Small intestine (tissue), 16 donors: Measurements from ENCODE around the gene TCF4. TPM values are rescaled to one million over a fixed set of nuclear protein-coding genes. Genes with fewer than 3 reads are reported as not detected.

ENCODE experiments used
- DNase-seq, 2 donors: peaks; one replicate each; pipeline versions ENCODE4 v3.0.0 to v3.0.0-alpha.2; 2013
- FAIRE-seq: peaks from 2 replicates; lab custom pipeline; 2012; peaks lifted over from hg19 to GRCh38; lab: Jason Lieb, UNC
- H3K27ac ChIP-seq, 3 donors: one replicate each; pipeline ENCODE4 v1.5.1; 2013; ENCODE audit warnings: low read length in 2 of 3, mild to moderate bottlenecking in 2 of 3, control low read depth in 1 of 3, inconsistent platforms in 1 of 3, low read depth in 1 of 3, moderate library complexity in 1 of 3
- H3K27me3 ChIP-seq, 3 donors: one replicate each; pipeline ENCODE4 v1.6.1; 2013; ENCODE audit warnings: low read length in 3 of 3, inconsistent platforms in 1 of 3; ENCODE audit not compliant: control insufficient read depth in 3 of 3, insufficient read depth in 3 of 3
- H3K36me3 ChIP-seq, 3 donors: one replicate each; pipeline ENCODE4 v1.6.1; 2013; ENCODE audit warnings: low read length in 3 of 3, inconsistent platforms in 1 of 3, low read depth in 1 of 3, mild to moderate bottlenecking in 1 of 3, moderate library complexity in 1 of 3; ENCODE audit not compliant: control insufficient read depth in 3 of 3, insufficient read depth in 2 of 3
- H3K4me1 ChIP-seq, 3 donors: one replicate each; pipeline ENCODE4 v1.6.1; 2013; ENCODE audit warnings: low read length in 2 of 3, inconsistent platforms in 1 of 3, low read depth in 1 of 3, mild to moderate bottlenecking in 1 of 3, moderate library complexity in 1 of 3; ENCODE audit not compliant: control insufficient read depth in 3 of 3, insufficient read depth in 2 of 3
- H3K4me3 ChIP-seq, 3 donors: one replicate each; pipeline ENCODE4 v1.5.1; 2013; ENCODE audit warnings: low read length in 3 of 3, control low read depth in 1 of 3, inconsistent platforms in 1 of 3, low read depth in 1 of 3, mild to moderate bottlenecking in 1 of 3, moderate library complexity in 1 of 3
- H3K9me3 ChIP-seq, 2 donors: one replicate each; pipeline ENCODE4 v1.6.1; 2013; ENCODE audit warnings: low read depth in 1 of 2, low read length in 1 of 2; ENCODE audit not compliant: control insufficient read depth in 2 of 2, insufficient read depth in 1 of 2
- WGBS, 3 donors: extraction: QIAGEN DNeasy Blood & Tissue Kit; methylation state at CpG; one replicate each; pipeline ENCODE4 v1.1.7; 2013; 5-methylcytosine and 5-hydroxymethylcytosine counted together
- long read RNA-seq, 10 donors: transcript quantifications; one replicate each; lab custom pipeline, GENCODE V29; 2026
- polyA plus RNA-seq, 4 donors: library from polyadenylated mRNA; stranded (reverse) in 3 of 4; unstranded in 1 of 4; fragments of 200-250 nt in 3 of 4; fragments of 120-200 nt in 1 of 4; gene quantifications; one replicate each; pipeline versions ENCODE4 v1.2.1 to v1.2.3, GENCODE V29; 2013
- donor health status: healthy with polysubstance abuse.
- donor health status: control.
- donor health status: control.
- donor health status: Bipolar disorder and iron deficiency.
- donor health status: healthy.

Gene TCF4
- polyA plus RNA-seq, result 10 to 100 TPM in 2 of 4 donors, 1 to 10 TPM in 1, under 1 TPM in 1; 0.67 to 23.7 (median 11.5) TPM
- long read RNA-seq, donor 1, result 0 reads
- long read RNA-seq, donor 2, partial matches to known transcripts, result 0 of 2 reads
- long read RNA-seq, donor 2, other reads (novel, unspliced or antisense), result 0 of 2 reads
- long read RNA-seq, donor 3, result 0 reads
- long read RNA-seq, donor 4, result 0 reads
- long read RNA-seq, donor 5, result 0 reads
- long read RNA-seq, donor 6, partial matches to known transcripts, result 0 of 2 reads
- long read RNA-seq, donor 6, other reads (novel, unspliced or antisense), result 0 of 2 reads
- long read RNA-seq, donor 7, partial matches to known transcripts, result 0 of 6 reads
- long read RNA-seq, donor 7, other reads (novel, unspliced or antisense), result 0 of 6 reads
- long read RNA-seq, donor 8, partial matches to known transcripts, result 0 of 3 reads
- long read RNA-seq, donor 8, other reads (novel, unspliced or antisense), result 0 of 3 reads
- long read RNA-seq, donor 9, partial matches to known transcripts, result 0 of 3 reads
- long read RNA-seq, donor 9, other reads (novel, unspliced or antisense), result 0 of 3 reads
- long read RNA-seq, donor 10, partial matches to known transcripts, result 5 of 18 reads
- long read RNA-seq, donor 10, other reads (novel, unspliced or antisense), result 0 of 18 reads

GRCh38 chr18:55588111-55588869 is at the start of gene TCF4:
Gene TCF4 (minus strand): TSS chr18:55588192. CDS start chr18:55587116, 1,076 bp downstream.
- peak; percentile 11 to 62 for DNase-seq

DNA sequence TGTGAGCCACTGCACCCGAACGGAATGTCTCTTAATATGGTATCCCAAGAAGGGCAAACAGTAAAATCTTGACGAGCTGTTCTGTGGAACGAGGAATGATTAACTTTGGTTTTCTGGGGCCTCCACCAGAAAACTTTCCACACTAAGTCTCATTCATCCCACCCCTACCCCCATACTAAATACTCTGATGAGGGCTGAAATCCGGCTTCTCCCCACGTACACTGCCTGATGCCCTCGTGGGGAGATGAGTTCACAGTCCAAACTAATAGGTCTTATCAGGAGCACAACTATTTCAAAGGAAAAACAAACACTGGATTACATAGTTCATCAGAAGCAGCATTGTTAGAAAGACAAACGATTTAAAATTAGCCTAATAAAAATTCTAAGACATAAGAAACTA is 49.2 kb upstream of the TCF4 start:
- DNase-seq (peak in 1 of 2 donors; percentile 8), FAIRE-seq (no peak)
- Histone ChIP-seq H3K27me3 (no peaks in the 10 kb centered on the region), H3K36me3 (no peaks in the 10 kb centered on the region), H3K9me3 (no peaks in the 10 kb centered on the region), H3K4me3 (no peak overlapping the region), H3K27ac (no peak overlapping the region), H3K4me1 (no peaks in the 10 kb centered on the region)
- 21 to 68% (median 36%) methylated on average over 8 of the region's 8 CpGs for WGBS, 3 donors

More at GRCh38 chr18:55588111-55588869, at the start of gene TCF4:
- H3K9me3 ChIP-seq, result no peaks in the 10 kb centered on the region
- no peak for FAIRE-seq
- H3K27ac ChIP-seq, result peak within 1 kb of the TSS in 2 of 3 donors; percentile 82 to 83
- H3K27me3 ChIP-seq, result peaks cover 0 to 23% (median 0%) of the 10 kb centered on the region in 3 donors
- WGBS, 3 donors, result 1% methylated on average over 32 to 46 of the region's 46 CpGs
- H3K36me3 ChIP-seq, result no peaks in the 10 kb centered on the region
- H3K4me3 ChIP-seq, result peak within 1 kb of the TSS; percentile 55 to 67 (median 58)
- peaks cover 0 to 5% (median 3%) of the 10 kb centered on the region in 3 donors for H3K4me1 ChIP-seq

DNA sequence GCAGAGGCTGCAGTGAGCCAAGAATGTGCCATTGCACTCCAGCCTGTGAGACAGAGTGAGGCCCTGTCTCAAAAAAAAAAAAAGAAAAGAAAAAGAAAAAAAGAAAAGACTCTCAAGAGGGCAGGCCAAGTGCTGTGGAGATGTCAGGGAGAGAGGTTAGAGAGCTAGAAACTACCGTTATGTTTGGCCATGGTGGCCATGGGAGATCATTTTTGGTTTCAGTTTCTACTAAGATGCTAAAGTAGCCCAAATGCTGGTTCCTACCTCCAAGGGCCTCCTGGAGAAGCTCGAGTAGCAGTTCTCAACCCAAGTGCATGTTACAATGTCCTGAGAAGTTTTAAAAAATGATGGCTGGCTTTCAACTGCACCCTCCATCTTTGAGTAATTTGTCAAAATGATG is 47.4 kb upstream of the TCF4 start:
- no peak for FAIRE-seq
- WGBS, 3 donors, result 36 to 43% (median 42%) methylated on average over 2 of the region's 2 CpGs
- Histone ChIP-seq H3K4me1 (no peaks in the 10 kb centered on the region), H3K36me3 (no peaks in the 10 kb centered on the region), H3K9me3 (no peaks in the 10 kb centered on the region), H3K4me3 (no peak overlapping the region), H3K27me3 (no peaks in the 10 kb centered on the region), H3K27ac (no peak overlapping the region)
- DNase-seq, result no peak

DNA sequence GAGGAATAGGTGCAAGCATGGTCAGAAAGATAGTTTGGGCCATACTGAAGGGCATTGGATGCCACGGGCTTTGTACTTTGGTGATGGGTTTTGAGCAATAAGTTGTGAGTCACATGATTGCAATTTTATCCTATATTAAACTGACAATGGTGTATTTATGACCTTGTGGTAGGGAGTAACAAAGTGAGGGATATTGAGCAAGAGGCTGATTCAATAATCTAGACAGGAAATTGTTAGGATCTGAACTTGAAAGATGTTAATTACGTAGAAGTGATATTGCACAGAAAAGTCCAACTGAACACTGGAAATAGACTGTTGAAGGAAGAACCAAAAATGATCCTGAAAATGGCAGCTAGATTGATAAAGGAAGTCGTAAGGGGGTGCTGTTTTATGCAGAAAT is 46.6 kb upstream of the TCF4 start:
- FAIRE-seq, result no peak
- 45 to 71% (median 48%) methylated on average over 3 of the region's 3 CpGs for WGBS, 3 donors
- H3K27me3 ChIP-seq, result no peaks in the 10 kb centered on the region
- H3K4me1 ChIP-seq, result no peaks in the 10 kb centered on the region
- no peaks in the 10 kb centered on the region for H3K9me3 ChIP-seq
- H3K27ac ChIP-seq, result no peak overlapping the region
- DNase-seq, result no peak
- no peaks in the 10 kb centered on the region for H3K36me3 ChIP-seq
- H3K4me3 ChIP-seq, result no peak overlapping the region

GRCh38 chr18:55633032-55633431 is 45.0 kb upstream of the TCF4 start:
- no peak overlapping the region for H3K27ac ChIP-seq
- WGBS, 3 donors, result 80 to 87% (median 82%) methylated on average over 2 of the region's 2 CpGs
- H3K36me3 ChIP-seq, result no peaks in the 10 kb centered on the region

GRCh38 chr18:55629133-55629532 is 41.1 kb upstream of the TCF4 start:
- H3K27me3 ChIP-seq, result no peaks in the 10 kb centered on the region
- H3K36me3 ChIP-seq, result no peaks in the 10 kb centered on the region
- DNase-seq, result no peak
- no peak overlapping the region for H3K4me3 ChIP-seq
- H3K27ac ChIP-seq, result no peak overlapping the region
- WGBS, 3 donors, result 76 to 93% (median 83%) methylated on average over 1 of the region's 1 CpG
- H3K9me3 ChIP-seq, result no peaks in the 10 kb centered on the region
- H3K4me1 ChIP-seq, result no peaks in the 10 kb centered on the region
- FAIRE-seq, result no peak

More at GRCh38 chr18:55633032-55633431, 45.0 kb upstream of the TCF4 start:
- H3K27me3 ChIP-seq, result no peaks in the 10 kb centered on the region
- no peak overlapping the region for H3K4me3 ChIP-seq
- no peaks in the 10 kb centered on the region for H3K4me1 ChIP-seq
- H3K9me3 ChIP-seq, result no peaks in the 10 kb centered on the region
- DNase-seq, result no peak
- FAIRE-seq, result no peak

GRCh38 chr18:55627007-55627406 is 39.0 kb upstream of the TCF4 start:
- DNase-seq (no peak), FAIRE-seq (no peak)
- no peak overlapping the region for H3K27ac ChIP-seq
- no peak overlapping the region for H3K4me3 ChIP-seq
- no peaks in the 10 kb centered on the region for H3K4me1 ChIP-seq
- H3K27me3 ChIP-seq, result no peaks in the 10 kb centered on the region
- H3K36me3 ChIP-seq, result no peaks in the 10 kb centered on the region
- H3K9me3 ChIP-seq, result no peaks in the 10 kb centered on the region
- WGBS, 3 donors, result 90 to 96% (median 93%) methylated on average over 1 of the region's 1 CpG

GRCh38 chr18:55625901-55626300 is 37.9 kb upstream of the TCF4 start:
- WGBS, 3 donors, result 74 to 82% (median 76%) methylated on average over 2 of the region's 2 CpGs
- Histone ChIP-seq H3K4me1 (no peaks in the 10 kb centered on the region), H3K36me3 (no peaks in the 10 kb centered on the region), H3K9me3 (no peaks in the 10 kb centered on the region), H3K4me3 (no peak overlapping the region), H3K27ac (no peak overlapping the region), H3K27me3 (no peaks in the 10 kb centered on the region)
- no peak for DNase-seq
- no peak for FAIRE-seq
